ENCODE results near the gene CFAP99. TPM values are rescaled to one million over a fixed set of nuclear protein-coding genes. Genes with fewer than 3 reads are reported as not detected.
"Not testable (repeated sequence)": the region's sequence is repeated elsewhere in the genome, so short reads cannot be mapped to it uniquely, and the experiment has no call there.

Gene CFAP99
- polyA plus RNA-seq (2012; ENCODE audit: missing spikeins) = not detected

- peak; percentile 95 for DNase-seq (ENCODE audit: insufficient read length)
- peak; percentile 100 for FAIRE-seq
- no peak for TF ChIP-seq POLR2A (IDR thresholded peaks at IDR 0.05; ENCODE audit: low read depth, low read length)
- TF ChIP-seq TAF1 (IDR thresholded peaks at IDR 0.05; ENCODE audit: borderline replicate concordance, low read depth, low read length) = no peak
- no peak for TF ChIP-seq POLR2AphosphoS5 (IDR thresholded peaks at IDR 0.05; ENCODE audit: low read depth, low read length)
Measured at GRCh38 chr4:2418650-2419571, at the start of gene CFAP99. CFAP99 (plus strand) TSS chr4:2418955.

GRCh38 chr4:2370597-2371320 lies 48.0 kb upstream of the CFAP99 start:
- no peak for FAIRE-seq

GRCh38 chr4:2371765-2372487 lies 46.8 kb upstream of the CFAP99 start:
- TF ChIP-seq POLR2A (IDR thresholded peaks at IDR 0.05; ENCODE audit: low read depth, low read length) = no peak
- TF ChIP-seq TAF1 (IDR thresholded peaks at IDR 0.05; ENCODE audit: borderline replicate concordance, low read depth, low read length) = no peak
- TF ChIP-seq POLR2AphosphoS5 (IDR thresholded peaks at IDR 0.05; ENCODE audit: low read depth, low read length) = no peak
- DNase-seq (ENCODE audit: insufficient read length) (no peak), FAIRE-seq (no peak)

More at GRCh38 chr4:2370597-2371320, 48.0 kb upstream of the CFAP99 start:
- DNase-seq (ENCODE audit: insufficient read length) = no peak
- TF ChIP-seq POLR2AphosphoS5 (IDR thresholded peaks at IDR 0.05; ENCODE audit: low read depth, low read length) = no peak
- no peak for TF ChIP-seq POLR2A (IDR thresholded peaks at IDR 0.05; ENCODE audit: low read depth, low read length)
- TF ChIP-seq TAF1 (IDR thresholded peaks at IDR 0.05; ENCODE audit: borderline replicate concordance, low read depth, low read length) = no peak

- DNase-seq (ENCODE audit: insufficient read length) (no peak), FAIRE-seq (no peak)
- TF ChIP-seq POLR2AphosphoS5 (IDR thresholded peaks at IDR 0.05; ENCODE audit: low read depth, low read length) (no peak), TAF1 (IDR thresholded peaks at IDR 0.05; ENCODE audit: borderline replicate concordance, low read depth, low read length) (no peak), POLR2A (IDR thresholded peaks at IDR 0.05; ENCODE audit: low read depth, low read length) (no peak)
Measured at GRCh38 chr4:2372488-2373030, 46.2 kb upstream of the CFAP99 start.

GRCh38 chr4:2373532-2373931 lies 45.2 kb upstream of the CFAP99 start:
- no peak for DNase-seq (ENCODE audit: insufficient read length)
- no peak for FAIRE-seq
- TF ChIP-seq POLR2AphosphoS5 (IDR thresholded peaks at IDR 0.05; ENCODE audit: low read depth, low read length) = no peak
- TF ChIP-seq TAF1 (IDR thresholded peaks at IDR 0.05; ENCODE audit: borderline replicate concordance, low read depth, low read length) = no peak
- no peak for TF ChIP-seq POLR2A (IDR thresholded peaks at IDR 0.05; ENCODE audit: low read depth, low read length)

GRCh38 chr4:2375427-2375826 lies 43.3 kb upstream of the CFAP99 start:
- DNase-seq (ENCODE audit: insufficient read length) (no peak), FAIRE-seq (no peak)
- TF ChIP-seq TAF1 (IDR thresholded peaks at IDR 0.05; ENCODE audit: borderline replicate concordance, low read depth, low read length) = no peak
- TF ChIP-seq POLR2AphosphoS5 (IDR thresholded peaks at IDR 0.05; ENCODE audit: low read depth, low read length) = no peak
- TF ChIP-seq POLR2A (IDR thresholded peaks at IDR 0.05; ENCODE audit: low read depth, low read length) = no peak

GRCh38 chr4:2377241-2377640 lies 41.5 kb upstream of the CFAP99 start:
- no peak for FAIRE-seq
- no peak for DNase-seq (ENCODE audit: insufficient read length)
- TF ChIP-seq POLR2AphosphoS5 (IDR thresholded peaks at IDR 0.05; ENCODE audit: low read depth, low read length) = no peak
- no peak for TF ChIP-seq POLR2A (IDR thresholded peaks at IDR 0.05; ENCODE audit: low read depth, low read length)
- no peak for TF ChIP-seq TAF1 (IDR thresholded peaks at IDR 0.05; ENCODE audit: borderline replicate concordance, low read depth, low read length)

- no peak for FAIRE-seq
- TF ChIP-seq POLR2AphosphoS5 (IDR thresholded peaks at IDR 0.05; ENCODE audit: low read depth, low read length) (no peak), POLR2A (IDR thresholded peaks at IDR 0.05; ENCODE audit: low read depth, low read length) (no peak), TAF1 (IDR thresholded peaks at IDR 0.05; ENCODE audit: borderline replicate concordance, low read depth, low read length) (no peak)
Measured at GRCh38 chr4:2378401-2378800, 40.4 kb upstream of the CFAP99 start.

GRCh38 chr4:2378898-2379297 lies 39.9 kb upstream of the CFAP99 start:
- no peak for TF ChIP-seq POLR2AphosphoS5 (IDR thresholded peaks at IDR 0.05; ENCODE audit: low read depth, low read length)
- TF ChIP-seq TAF1 (IDR thresholded peaks at IDR 0.05; ENCODE audit: borderline replicate concordance, low read depth, low read length) = no peak
- no peak for TF ChIP-seq POLR2A (IDR thresholded peaks at IDR 0.05; ENCODE audit: low read depth, low read length)
- FAIRE-seq (no peak), DNase-seq (ENCODE audit: insufficient read length) (no peak)

More at GRCh38 chr4:2378401-2378800, 40.4 kb upstream of the CFAP99 start:
- DNase-seq (ENCODE audit: insufficient read length) = no peak

GRCh38 chr4:2380589-2380988 lies 38.2 kb upstream of the CFAP99 start:
- DNase-seq (ENCODE audit: insufficient read length); FAIRE-seq: not testable (repeated sequence)

GRCh38 chr4:2382769-2383202 lies 36.0 kb upstream of the CFAP99 start:
- not testable (repeated sequence) for FAIRE-seq; DNase-seq (ENCODE audit: insufficient read length)

- FAIRE-seq; DNase-seq (ENCODE audit: insufficient read length): not testable (repeated sequence)
Measured at GRCh38 chr4:2383220-2383631, 35.5 kb upstream of the CFAP99 start.
